Stimulated activated CD4-positive, alpha-beta T cell treated with anti-CD3 and anti-CD28 coated beads, Interleukin-1b, Interleukin-23, amount 100 ng/mL, for 24 hours (primary cell): Measurements from ENCODE around the gene KCNH8.

Experiments
- DNase-seq, 4 experiments: peaks; one replicate each; pipeline ENCODE4 v3.0.0-alpha.2; 2020; ENCODE audit warnings: low read depth in 4 of 4, low spot score in 1 of 4

KCNH8 gene

GRCh38 chr3:19348941-19349564 is 200.7 kb downstream of the KCNH8 start:
- DNase-seq = no peak

- no peak for DNase-seq
These were observed 209.6 kb downstream of the KCNH8 start for GRCh38 chr3:19357947-19358346.

GRCh38 chr3:19363071-19363470 is 214.8 kb downstream of the KCNH8 start:
- no peak for DNase-seq

- DNase-seq = no peak
These were observed 215.8 kb downstream of the KCNH8 start for GRCh38 chr3:19364148-19364547.

GRCh38 chr3:19365471-19365870 is 217.2 kb downstream of the KCNH8 start:
- no peak for DNase-seq

- no peak for DNase-seq
These were observed 236.6 kb downstream of the KCNH8 start for GRCh38 chr3:19384868-19385267.

- DNase-seq = no peak
These were observed 243.8 kb downstream of the KCNH8 start for GRCh38 chr3:19392150-19392549.

- DNase-seq = no peak
These were observed 246.6 kb downstream of the KCNH8 start for GRCh38 chr3:19394946-19395345.

GRCh38 chr3:19396726-19397125 is 248.4 kb downstream of the KCNH8 start:
- DNase-seq = no peak

- no peak for DNase-seq
These were observed 251.0 kb downstream of the KCNH8 start for GRCh38 chr3:19399356-19399755.

- no peak for DNase-seq
These were observed 251.5 kb downstream of the KCNH8 start for GRCh38 chr3:19399836-19400235.

- DNase-seq = no peak
These were observed 271.8 kb downstream of the KCNH8 start for GRCh38 chr3:19420159-19420558.

- no peak for DNase-seq
These were observed 277.5 kb downstream of the KCNH8 start for GRCh38 chr3:19425825-19426224.

- no peak for DNase-seq
These were observed 279.3 kb downstream of the KCNH8 start for GRCh38 chr3:19427422-19428149.

- DNase-seq = no peak
These were observed 280.4 kb downstream of the KCNH8 start for GRCh38 chr3:19428729-19429128.

- no peak for DNase-seq
These were observed 284.4 kb downstream of the KCNH8 start for GRCh38 chr3:19432669-19433068.

GRCh38 chr3:19436746-19437145 is 288.4 kb downstream of the KCNH8 start:
- DNase-seq = no peak

GRCh38 chr3:19439944-19440343 is 291.6 kb downstream of the KCNH8 start:
- DNase-seq = no peak

GRCh38 chr3:19446138-19446537 is 297.8 kb downstream of the KCNH8 start:
- DNase-seq = no peak

- DNase-seq = no peak
These were observed 298.4 kb downstream of the KCNH8 start for GRCh38 chr3:19446687-19447086.

GRCh38 chr3:19455546-19455945 is 307.2 kb downstream of the KCNH8 start:
- no peak for DNase-seq

GRCh38 chr3:19456738-19457137 is 308.4 kb downstream of the KCNH8 start:
- no peak for DNase-seq

- no peak for DNase-seq
These were observed 309.1 kb downstream of the KCNH8 start for GRCh38 chr3:19457449-19457848.
